B cell (primary cell): ENCODE measurements around the gene FPR1.

Source experiments
- EZH2 ChIP-seq: IDR thresholded peaks from 2 replicates; pipeline ENCODE4 v1.6.1; 2012; ENCODE audit warnings: borderline replicate concordance, low read depth, mild to moderate bottlenecking, moderate library complexity, low read length; ENCODE audit not compliant: insufficient read depth, poor library complexity, severe bottlenecking
- TF ChIP-seq, protein P1 (sequence below): fragments of 200-600 bp; IDR thresholded peaks from one replicate; pipeline ENCODE4 v1.8.0; 2022; ENCODE audit warnings: antibody characterized with exemption, mild to moderate bottlenecking

DNA sequence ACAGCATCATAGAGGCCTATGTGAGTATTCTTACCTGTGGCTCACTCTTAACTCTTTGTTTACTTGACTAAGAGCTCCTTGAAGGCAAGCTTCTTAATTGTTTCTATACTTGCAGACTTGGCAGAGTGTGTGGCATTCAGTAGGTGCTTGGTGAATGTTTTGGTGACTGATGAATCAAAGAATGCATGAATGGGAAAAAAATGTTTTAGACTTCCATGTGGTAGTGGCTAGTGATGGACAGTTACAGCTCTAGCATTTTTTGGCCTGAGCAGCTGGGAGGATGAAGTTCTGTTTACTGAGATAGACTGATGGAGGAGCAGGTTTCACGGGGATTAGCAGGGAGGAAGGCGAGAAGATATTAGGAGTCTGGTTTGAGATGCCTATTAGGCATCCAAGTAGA, 41.5 kb downstream of the FPR1 start:
- TF ChIP-seq, protein P1, sequence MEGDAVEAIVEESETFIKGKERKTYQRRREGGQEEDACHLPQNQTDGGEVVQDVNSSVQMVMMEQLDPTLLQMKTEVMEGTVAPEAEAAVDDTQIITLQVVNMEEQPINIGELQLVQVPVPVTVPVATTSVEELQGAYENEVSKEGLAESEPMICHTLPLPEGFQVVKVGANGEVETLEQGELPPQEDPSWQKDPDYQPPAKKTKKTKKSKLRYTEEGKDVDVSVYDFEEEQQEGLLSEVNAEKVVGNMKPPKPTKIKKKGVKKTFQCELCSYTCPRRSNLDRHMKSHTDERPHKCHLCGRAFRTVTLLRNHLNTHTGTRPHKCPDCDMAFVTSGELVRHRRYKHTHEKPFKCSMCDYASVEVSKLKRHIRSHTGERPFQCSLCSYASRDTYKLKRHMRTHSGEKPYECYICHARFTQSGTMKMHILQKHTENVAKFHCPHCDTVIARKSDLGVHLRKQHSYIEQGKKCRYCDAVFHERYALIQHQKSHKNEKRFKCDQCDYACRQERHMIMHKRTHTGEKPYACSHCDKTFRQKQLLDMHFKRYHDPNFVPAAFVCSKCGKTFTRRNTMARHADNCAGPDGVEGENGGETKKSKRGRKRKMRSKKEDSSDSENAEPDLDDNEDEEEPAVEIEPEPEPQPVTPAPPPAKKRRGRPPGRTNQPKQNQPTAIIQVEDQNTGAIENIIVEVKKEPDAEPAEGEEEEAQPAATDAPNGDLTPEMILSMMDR = no peak
- no peak for TF ChIP-seq EZH2
